ENCODE data around the gene MRGPRE.

GRCh38 chr11:3194016-3194816 lies 38.0 kb downstream of the MRGPRE start:
- no peak for TF ChIP-seq CTCF (IDR thresholded peaks at IDR 0.05)
- no peak for TF ChIP-seq ZFX (IDR thresholded peaks at IDR 0.05; ENCODE audit: borderline replicate concordance)

All from 22Rv1 (cell line).